Measurements from ENCODE around the gene NPIPA1. TPM values are rescaled to one million over a fixed set of nuclear protein-coding genes. Genes with fewer than 3 reads are reported as not detected.

NPIPA1 gene
- total RNA-seq, 2 donors from 2014 or later = 38.1 to 46.8 TPM

GRCh38 chr16:14958323-14958600 is 21.0 kb downstream of the NPIPA1 start:
- Histone ChIP-seq H3K4me1 (peaks cover 18% of the 10 kb centered on the region), H3K27ac (no peak overlapping the region), H3K36me3 (replicated peaks in 1 of 2; ENCODE audit: insufficient read depth in 1 of 2, low read depth in 2 of 2) (no peaks in the 10 kb centered on the region), H3K27me3 (no peaks in the 10 kb centered on the region), H3K4me3 (no peak overlapping the region), H3K9me3 (no peaks in the 10 kb centered on the region)
- DNase-seq (no peak), ATAC-seq (no peak)
- WGBS, 2 donors = 86 to 96% methylated on average over 4 of the region's 4 CpGs
- no peak for TF ChIP-seq CTCF (IDR thresholded peaks at IDR 0.05)
- no peak for TF ChIP-seq POLR2A (IDR thresholded peaks at IDR 0.05)
- intact Hi-C loops (cut with DNase I) = no loop called here

GRCh38 chr16:14958970-14959369 is 21.7 kb downstream of the NPIPA1 start:
- intact Hi-C loops (cut with DNase I) = no loop called here
- Histone ChIP-seq H3K4me3 (no peak overlapping the region), H3K9me3 (no peaks in the 10 kb centered on the region), H3K4me1 (peaks cover 18% of the 10 kb centered on the region), H3K27me3 (no peaks in the 10 kb centered on the region), H3K36me3 (replicated peaks in 1 of 2; ENCODE audit: insufficient read depth in 1 of 2, low read depth in 2 of 2) (no peaks in the 10 kb centered on the region), H3K27ac (no peak overlapping the region)
- TF ChIP-seq CTCF (IDR thresholded peaks at IDR 0.05) = no peak
- TF ChIP-seq POLR2A (IDR thresholded peaks at IDR 0.05) = no peak
- 81 to 84% methylated on average over 7 of the region's 7 CpGs for WGBS, 2 donors
- DNase-seq (no peak), ATAC-seq (no peak)

- no peaks in the 10 kb centered on the region for H3K9me3 ChIP-seq
- H3K4me1 ChIP-seq = peaks cover 18% of the 10 kb centered on the region
- H3K27ac ChIP-seq = no peak overlapping the region
- intact Hi-C loops (cut with DNase I) = no loop called here
- H3K27me3 ChIP-seq = no peaks in the 10 kb centered on the region
- ATAC-seq (no peak), DNase-seq (no peak)
- no peaks in the 10 kb centered on the region for H3K36me3 ChIP-seq (replicated peaks in 1 of 2; ENCODE audit: insufficient read depth in 1 of 2, low read depth in 2 of 2)
- no peak overlapping the region for H3K4me3 ChIP-seq
- TF ChIP-seq CTCF (IDR thresholded peaks at IDR 0.05) (no peak), POLR2A (IDR thresholded peaks at IDR 0.05) (no peak)
- WGBS, 2 donors = 72 to 73% methylated on average over 11 of the region's 11 CpGs
These were observed 24.4 kb downstream of the NPIPA1 start for GRCh38 chr16:14961405-14962186.

GRCh38 chr16:14963281-14964173 is 26.3 kb downstream of the NPIPA1 start:
- Histone ChIP-seq H3K4me3 (no peak overlapping the region), H3K27ac (no peak overlapping the region), H3K27me3 (no peaks in the 10 kb centered on the region), H3K9me3 (no peaks in the 10 kb centered on the region), H3K4me1 (peaks cover 8% of the 10 kb centered on the region), H3K36me3 (replicated peaks in 1 of 2; ENCODE audit: insufficient read depth in 1 of 2, low read depth in 2 of 2) (no peaks in the 10 kb centered on the region)
- 74 to 75% methylated on average over 8 of the region's 8 CpGs for WGBS, 2 donors
- intact Hi-C loops (cut with DNase I) = no loop called here
- TF ChIP-seq CTCF (IDR thresholded peaks at IDR 0.05) = no peak
- TF ChIP-seq POLR2A (IDR thresholded peaks at IDR 0.05) = no peak
- no peak for ATAC-seq
- DNase-seq = no peak
